ENCODE data around the gene EIF6. TPM values are rescaled to one million over a fixed set of nuclear protein-coding genes. Genes with fewer than 3 reads are reported as not detected.

The EIF6 gene
- total RNA-seq, 1 experiment from 2014 or later: 420 TPM

- peaks cover 14% of the 10 kb centered on the region for H3K36me3 Mint-ChIP-seq (ENCODE audit: insufficient read depth, unreplicated experiment)
- Histone ChIP-seq H3K27me3 (replicated peaks; ENCODE audit: control insufficient read depth, insufficient read depth, low read length) (no peaks in the 10 kb centered on the region), H3K4me3 (ENCODE audit: low read depth, low read length) (no peak overlapping the region), H3K36me3 (ENCODE audit: control insufficient read depth, insufficient read depth, low read length) (0 out of 2 replicates have a peak, but pooled peaks cover under 1% of the 10 kb centered on the region), H3K4me1 (peaks cover 25% of the 10 kb centered on the region), H3K9me3 (no peaks in the 10 kb centered on the region)
- no peak overlapping the region for H3K27ac Mint-ChIP-seq (ENCODE audit: unreplicated experiment)
- peaks cover 18% of the 10 kb centered on the region for H3K4me1 Mint-ChIP-seq (ENCODE audit: low read depth, unreplicated experiment)
- no TSS peak for BruUV-seq (replicated peaks)
- intact Hi-C loops (cut with micrococcal nuclease; ENCODE audit: unreplicated experiment): loop anchor here (5.0 kb wide), 1 partner anchor 411 kb away; the partner anchor contains the start of gene ACSS2
- peak in 1 of 2 experiments; percentile 51 for DNase-seq
- no peaks in the 10 kb centered on the region for H3K9me3 Mint-ChIP-seq (ENCODE audit: unreplicated experiment)
- no peak for TF ChIP-seq CTCF (IDR thresholded peaks at IDR 0.05; ENCODE audit: insufficient read depth in 1 of 2, low read depth in 1 of 2, low read length in 1 of 2, severe bottlenecking in 1 of 2, unreplicated experiment in 1 of 2)
- H3K4me3 Mint-ChIP-seq (ENCODE audit: unreplicated experiment): no peak overlapping the region
- ChIA-PET CTCF (interaction anchor here (0.6 to 4.3 kb wide), 5 partner anchors 17 to 148 kb away, joined by 3 to 37 read pairs (median 7); no protein-coding TSS in a partner anchor), POLR2A (interaction anchor here (1.2 kb wide), 1 partner anchor 166 kb away, joined by 4 read pairs; no protein-coding TSS in a partner anchor)
- no peaks in the 10 kb centered on the region for H3K27me3 Mint-ChIP-seq (ENCODE audit: insufficient read depth, unreplicated experiment)
Observed at GRCh38 chr20:35288325-35289060, 3.9 kb upstream of the EIF6 start.

GRCh38 chr20:35287509-35288324, 3.1 kb upstream of the EIF6 start:
- H3K4me1 Mint-ChIP-seq (ENCODE audit: low read depth, unreplicated experiment): peaks cover 18% of the 10 kb centered on the region
- no peaks in the 10 kb centered on the region for H3K9me3 Mint-ChIP-seq (ENCODE audit: unreplicated experiment)
- H3K4me1 ChIP-seq: peaks cover 28% of the 10 kb centered on the region
- intact Hi-C loops (cut with micrococcal nuclease; ENCODE audit: unreplicated experiment): loop anchor here (5.0 kb wide), 1 partner anchor 410 kb away; the partner anchor contains the start of gene ACSS2
- H3K27me3 ChIP-seq (replicated peaks; ENCODE audit: control insufficient read depth, insufficient read depth, low read length): no peaks in the 10 kb centered on the region
- DNase-seq: peak in 1 of 2 experiments; percentile 49
- CTCF ChIA-PET: interaction anchor here (0.6 to 4.3 kb wide), 2 partner anchors 17 to 71 kb away, joined by 3 to 37 read pairs; no protein-coding TSS in a partner anchor
- TF ChIP-seq CTCF (IDR thresholded peaks at IDR 0.05; ENCODE audit: insufficient read depth in 1 of 2, low read depth in 1 of 2, low read length in 1 of 2, severe bottlenecking in 1 of 2, unreplicated experiment in 1 of 2): no peak
- H3K27me3 Mint-ChIP-seq (ENCODE audit: insufficient read depth, unreplicated experiment): no peaks in the 10 kb centered on the region
- H3K36me3 ChIP-seq (ENCODE audit: control insufficient read depth, insufficient read depth, low read length): 0 out of 2 replicates have a peak, but pooled peaks cover 1% of the 10 kb centered on the region
- POLR2A ChIA-PET: interaction anchor here (1.2 kb wide), 1 partner anchor 167 kb away, joined by 4 read pairs; no protein-coding TSS in a partner anchor
- BruUV-seq (replicated peaks): no TSS peak
- H3K36me3 Mint-ChIP-seq (ENCODE audit: insufficient read depth, unreplicated experiment): peaks cover 16% of the 10 kb centered on the region
- no peak overlapping the region for H3K4me3 ChIP-seq (ENCODE audit: low read depth, low read length)
- H3K4me3 Mint-ChIP-seq (ENCODE audit: unreplicated experiment): no peak overlapping the region
- no peaks in the 10 kb centered on the region for H3K9me3 ChIP-seq
- peak overlapping the region; percentile 11 for H3K27ac Mint-ChIP-seq (ENCODE audit: unreplicated experiment)

Measured in Caco-2 (cell line).